Measurements from ENCODE around the gene PEX14.

- no peak for TF ChIP-seq CTCF (IDR thresholded peaks at IDR 0.05; ENCODE audit: insufficient read depth, low read length)
- TF ChIP-seq POLR2AphosphoS5 (IDR thresholded peaks at IDR 0.05; ENCODE audit: low read depth): no peak
- no peak for TF ChIP-seq REST (IDR thresholded peaks at IDR 0.05; ENCODE audit: insufficient replicate concordance, low read depth)
- TF ChIP-seq GABPA (IDR thresholded peaks at IDR 0.05; ENCODE audit: low read depth): no peak
- no peak for TF ChIP-seq SPI1 (IDR thresholded peaks at IDR 0.05; ENCODE audit: borderline replicate concordance, low read depth)
Observed at GRCh38 chr1:10631811-10632593, 157.3 kb downstream of the PEX14 start.

Measured in HL-60 (cell line).